Measurements from ENCODE around the gene THRB. TPM values are rescaled to one million over a fixed set of nuclear protein-coding genes. Genes with fewer than 3 reads are reported as not detected.

Gene THRB
- total RNA-seq, 1 donor from 2014 or later = 19.7 TPM

- intact Hi-C loops (cut with DNase I) = no loop called here
- TF ChIP-seq CTCF (IDR thresholded peaks at IDR 0.05) = no peak
- no peak overlapping the region for H3K4me3 ChIP-seq
- H3K36me3 ChIP-seq = no peaks in the 10 kb centered on the region
- H3K4me1 ChIP-seq = peaks cover 14% of the 10 kb centered on the region
- no peak for DNase-seq
- H3K9me3 ChIP-seq = no peaks in the 10 kb centered on the region
- H3K27ac ChIP-seq = no peak overlapping the region
- ATAC-seq = no peak
- H3K27me3 ChIP-seq = no peaks in the 10 kb centered on the region
Observed at GRCh38 chr3:24227635-24228034, 267.0 kb downstream of the THRB start.

DNA sequence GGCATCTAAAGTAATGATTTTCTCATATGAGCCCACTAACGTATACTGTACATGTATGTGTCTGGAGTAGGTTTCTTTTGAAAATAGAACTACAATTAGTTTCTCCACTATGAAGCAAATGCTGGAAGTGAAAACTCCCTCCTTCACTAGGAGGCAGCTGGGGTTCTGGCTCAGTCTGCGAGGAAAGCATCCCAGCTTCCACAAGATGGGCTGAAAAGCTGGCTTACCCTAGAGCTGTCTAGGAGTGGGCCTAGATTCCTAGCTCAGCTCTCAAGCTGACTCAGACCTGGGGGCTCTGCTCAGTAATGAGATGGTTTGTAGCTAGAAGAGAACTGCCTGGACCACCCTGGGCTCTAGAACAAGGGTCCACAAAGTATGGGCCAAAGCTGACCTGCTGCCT, 268.3 kb downstream of the THRB start:
- H3K27ac ChIP-seq = no peak overlapping the region
- intact Hi-C loops (cut with DNase I) = no loop called here
- H3K4me3 ChIP-seq = no peak overlapping the region
- DNase-seq (no peak), ATAC-seq (no peak)
- no peaks in the 10 kb centered on the region for H3K27me3 ChIP-seq
- no peak for TF ChIP-seq CTCF (IDR thresholded peaks at IDR 0.05)
- H3K36me3 ChIP-seq = no peaks in the 10 kb centered on the region
- H3K4me1 ChIP-seq = peaks cover 14% of the 10 kb centered on the region
- no peaks in the 10 kb centered on the region for H3K9me3 ChIP-seq

DNA sequence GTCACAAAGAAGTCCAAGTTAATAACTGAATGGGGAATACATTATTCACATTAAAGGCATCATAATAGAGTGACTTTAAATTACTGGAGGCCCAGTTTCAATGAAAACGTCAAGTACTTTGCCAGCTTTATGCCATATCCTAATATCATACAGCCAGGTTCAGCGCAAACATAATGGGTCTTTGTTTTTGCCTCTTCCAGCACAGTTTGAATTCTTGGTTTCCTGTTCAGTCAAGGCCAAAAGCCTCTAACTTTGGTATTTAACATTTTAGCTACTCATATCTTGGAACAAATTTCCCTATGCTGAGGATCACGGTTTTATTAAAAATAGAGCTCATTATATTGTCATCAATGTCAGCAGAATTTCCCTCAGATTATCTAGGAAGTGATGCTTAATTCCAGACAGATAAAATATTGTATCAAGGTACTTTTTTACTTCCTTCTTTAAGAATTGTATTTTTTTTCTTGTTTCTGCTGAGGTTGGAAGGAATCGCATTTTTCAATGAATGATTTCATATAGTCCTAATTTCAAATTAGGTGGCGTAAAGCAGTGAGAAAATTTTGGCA, 269.2 kb downstream of the THRB start:
- ATAC-seq (no peak), DNase-seq (no peak)
- Histone ChIP-seq H3K27ac (no peak overlapping the region), H3K9me3 (no peaks in the 10 kb centered on the region), H3K27me3 (no peaks in the 10 kb centered on the region), H3K4me3 (no peak overlapping the region), H3K36me3 (no peaks in the 10 kb centered on the region), H3K4me1 (peaks cover 14% of the 10 kb centered on the region)
- intact Hi-C loops (cut with DNase I) = no loop called here
- no peak for TF ChIP-seq CTCF (IDR thresholded peaks at IDR 0.05)

DNA sequence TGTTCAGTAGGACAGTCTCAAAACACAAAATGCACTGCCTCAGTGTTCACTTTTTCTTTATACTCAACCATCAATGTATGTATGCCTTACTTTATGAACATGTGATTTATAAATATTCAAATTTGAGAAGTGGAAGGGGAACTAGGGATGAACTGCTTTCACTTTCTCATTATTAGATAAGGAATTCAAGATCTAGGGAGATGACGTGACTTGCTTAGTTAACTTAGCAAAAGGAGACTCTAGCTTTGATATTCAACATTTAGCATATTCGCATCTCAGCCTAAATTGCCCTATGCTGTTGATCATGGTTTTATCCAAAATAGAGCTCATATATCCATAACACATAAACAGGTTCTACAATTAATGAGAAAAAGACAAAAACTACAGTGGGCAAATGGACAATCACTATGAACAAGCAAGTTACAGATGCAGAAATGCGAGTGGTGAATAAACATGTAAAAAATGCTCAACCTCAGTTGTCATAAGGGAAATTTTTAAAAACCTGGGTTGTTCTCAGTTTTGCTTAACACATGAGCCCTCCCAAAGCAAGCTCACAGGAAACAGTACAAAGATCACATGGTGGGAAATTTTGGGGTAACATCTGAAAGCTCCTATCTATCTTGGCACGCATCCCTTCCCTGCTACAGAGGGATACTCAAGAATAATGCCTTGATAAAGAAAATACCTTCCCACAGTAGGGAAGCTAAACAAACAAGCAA, 269.8 kb downstream of the THRB start:
- Histone ChIP-seq H3K27me3 (no peaks in the 10 kb centered on the region), H3K4me3 (no peak overlapping the region), H3K4me1 (peaks cover 14% of the 10 kb centered on the region), H3K36me3 (no peaks in the 10 kb centered on the region), H3K27ac (no peak overlapping the region), H3K9me3 (no peaks in the 10 kb centered on the region)
- ATAC-seq = no peak
- intact Hi-C loops (cut with DNase I) = no loop called here
- DNase-seq = no peak
- no peak for TF ChIP-seq CTCF (IDR thresholded peaks at IDR 0.05)

GRCh38 chr3:24222165-24222805, 272.4 kb downstream of the THRB start:
- no peaks in the 10 kb centered on the region for H3K27me3 ChIP-seq
- H3K36me3 ChIP-seq = no peaks in the 10 kb centered on the region
- intact Hi-C loops (cut with DNase I) = no loop called here
- no peak overlapping the region for H3K27ac ChIP-seq
- H3K9me3 ChIP-seq = no peaks in the 10 kb centered on the region
- TF ChIP-seq CTCF (IDR thresholded peaks at IDR 0.05) = no peak
- H3K4me3 ChIP-seq = no peak overlapping the region
- H3K4me1 ChIP-seq = peaks cover 14% of the 10 kb centered on the region
- no peak for DNase-seq
- no peak for ATAC-seq
